ENCODE results near the gene GPAT3. TPM values are rescaled to one million over a fixed set of nuclear protein-coding genes. Genes with fewer than 3 reads are reported as not detected.

GPAT3 gene
- total RNA-seq, 1 experiment from 2014 or later = 0.30 TPM

DNA sequence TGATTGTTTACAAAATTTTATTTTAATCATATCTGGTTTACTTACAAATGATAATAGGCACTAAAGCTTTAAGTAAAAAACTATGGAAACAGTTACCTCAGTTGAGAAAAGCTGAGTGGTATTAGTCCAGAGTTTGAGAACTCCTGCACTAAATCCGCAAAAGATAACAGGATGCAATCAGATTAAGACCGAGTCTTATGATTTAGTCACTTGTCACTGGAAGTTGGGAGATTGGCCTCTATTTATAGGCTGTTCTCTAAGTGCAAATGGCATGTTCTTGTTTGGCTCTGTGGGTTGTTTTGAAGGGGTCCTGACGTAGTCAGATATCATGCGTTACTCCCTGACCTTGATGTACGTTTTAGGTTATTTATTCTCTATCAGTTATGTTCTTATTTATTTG is 6.3 kb downstream of the GPAT3 start:
- no peak overlapping the region for H3K27ac Mint-ChIP-seq (ENCODE audit: low read depth, unreplicated experiment)
- BruUV-seq (replicated peaks) = no TSS peak
- H3K27me3 Mint-ChIP-seq (ENCODE audit: insufficient read depth, unreplicated experiment) = peaks cover 16% of the 10 kb centered on the region
- no peaks in the 10 kb centered on the region for H3K36me3 Mint-ChIP-seq (ENCODE audit: insufficient read depth, unreplicated experiment)
- no peak for DNase-seq (ENCODE audit: unreplicated experiment)
- TF ChIP-seq, protein P1, sequence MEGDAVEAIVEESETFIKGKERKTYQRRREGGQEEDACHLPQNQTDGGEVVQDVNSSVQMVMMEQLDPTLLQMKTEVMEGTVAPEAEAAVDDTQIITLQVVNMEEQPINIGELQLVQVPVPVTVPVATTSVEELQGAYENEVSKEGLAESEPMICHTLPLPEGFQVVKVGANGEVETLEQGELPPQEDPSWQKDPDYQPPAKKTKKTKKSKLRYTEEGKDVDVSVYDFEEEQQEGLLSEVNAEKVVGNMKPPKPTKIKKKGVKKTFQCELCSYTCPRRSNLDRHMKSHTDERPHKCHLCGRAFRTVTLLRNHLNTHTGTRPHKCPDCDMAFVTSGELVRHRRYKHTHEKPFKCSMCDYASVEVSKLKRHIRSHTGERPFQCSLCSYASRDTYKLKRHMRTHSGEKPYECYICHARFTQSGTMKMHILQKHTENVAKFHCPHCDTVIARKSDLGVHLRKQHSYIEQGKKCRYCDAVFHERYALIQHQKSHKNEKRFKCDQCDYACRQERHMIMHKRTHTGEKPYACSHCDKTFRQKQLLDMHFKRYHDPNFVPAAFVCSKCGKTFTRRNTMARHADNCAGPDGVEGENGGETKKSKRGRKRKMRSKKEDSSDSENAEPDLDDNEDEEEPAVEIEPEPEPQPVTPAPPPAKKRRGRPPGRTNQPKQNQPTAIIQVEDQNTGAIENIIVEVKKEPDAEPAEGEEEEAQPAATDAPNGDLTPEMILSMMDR (IDR thresholded peaks at IDR 0.05; ENCODE audit: unreplicated experiment) = no peak
- no peaks in the 10 kb centered on the region for H3K4me1 Mint-ChIP-seq (ENCODE audit: insufficient read depth, unreplicated experiment)
- ChIA-PET CTCF (interaction anchor here (0.5 to 0.6 kb wide), 2 partner anchors 99 to 423 kb away, joined by 4 read pairs; no protein-coding TSS in a partner anchor), POLR2A (no interaction called here)
- no peaks in the 10 kb centered on the region for H3K9me3 Mint-ChIP-seq (ENCODE audit: unreplicated experiment)
- H3K4me3 Mint-ChIP-seq (ENCODE audit: unreplicated experiment) = no peak overlapping the region
- intact Hi-C loops (cut with micrococcal nuclease) = no loop called here

DNA sequence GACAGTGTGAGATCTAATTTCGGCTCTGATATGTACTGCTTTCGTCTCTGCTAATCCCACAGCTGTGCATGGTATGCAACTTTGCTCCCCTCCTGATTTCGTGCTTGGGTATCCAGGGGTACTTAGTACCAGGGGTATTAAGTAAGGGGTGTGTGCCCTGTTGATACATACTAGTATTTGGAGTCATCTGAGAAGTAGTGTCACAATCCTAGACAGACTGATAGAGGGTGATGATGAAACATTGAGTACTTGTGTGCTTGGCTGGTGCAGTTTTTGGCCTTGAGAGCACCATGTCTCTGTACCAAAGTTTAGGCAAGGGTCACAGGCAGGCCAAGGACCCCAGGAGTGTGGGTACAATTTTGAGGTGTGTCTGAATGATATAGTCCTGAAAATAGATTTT is 10.9 kb downstream of the GPAT3 start:
- intact Hi-C loops (cut with micrococcal nuclease) = no loop called here
- TF ChIP-seq, protein P1 (IDR thresholded peaks at IDR 0.05; ENCODE audit: unreplicated experiment) = no peak
- Mint-ChIP-seq H3K4me1 (ENCODE audit: insufficient read depth, unreplicated experiment) (no peaks in the 10 kb centered on the region), H3K27me3 (ENCODE audit: insufficient read depth, unreplicated experiment) (no peaks in the 10 kb centered on the region), H3K36me3 (ENCODE audit: insufficient read depth, unreplicated experiment) (no peaks in the 10 kb centered on the region), H3K27ac (ENCODE audit: low read depth, unreplicated experiment) (no peak overlapping the region), H3K9me3 (ENCODE audit: unreplicated experiment) (no peaks in the 10 kb centered on the region), H3K4me3 (ENCODE audit: unreplicated experiment) (no peak overlapping the region)
- DNase-seq (ENCODE audit: unreplicated experiment) = peak; percentile 30
- ChIA-PET POLR2A (no interaction called here), CTCF (no interaction called here)
- BruUV-seq (replicated peaks) = no TSS peak

DNA sequence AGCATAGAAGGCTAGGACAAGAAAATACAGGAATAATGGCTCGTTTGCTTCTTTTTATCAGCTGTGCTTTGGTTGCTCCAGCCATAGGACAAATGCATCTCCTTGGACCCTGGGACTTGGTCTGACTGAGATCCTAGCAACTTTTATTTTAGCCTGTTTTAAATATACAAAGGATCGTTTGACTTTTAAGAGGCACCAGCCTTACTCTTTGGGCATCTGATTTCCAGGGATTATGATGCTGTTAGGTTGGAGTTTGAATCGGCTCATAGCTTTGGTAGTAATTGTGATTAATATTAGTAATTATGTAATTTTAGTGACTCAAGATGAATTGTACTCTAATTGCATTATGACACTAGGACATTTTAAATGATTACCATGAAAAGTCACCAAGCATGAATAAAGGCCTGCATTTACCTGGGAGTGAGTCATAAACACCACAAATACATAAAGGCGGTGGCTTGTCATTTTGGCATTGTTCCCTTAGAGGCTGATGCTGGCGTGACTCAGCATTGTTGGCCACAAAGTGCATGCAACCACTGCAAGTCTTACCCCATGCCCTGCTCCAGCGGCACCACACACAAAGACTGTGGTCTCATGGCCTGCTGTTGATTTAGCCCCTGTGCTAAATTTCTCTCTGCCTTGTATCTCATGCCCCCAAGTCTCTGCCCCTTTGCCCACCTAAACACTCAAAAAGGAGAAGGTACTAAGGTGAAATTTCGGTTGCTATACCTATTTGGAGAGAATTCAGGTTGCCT is 12.4 kb downstream of the GPAT3 start:
- ChIA-PET POLR2A (interaction anchor here (1.3 kb wide), 1 partner anchor 12 kb away, joined by 5 read pairs; the partner anchor contains the start of gene GPAT3), CTCF (interaction anchor here (0.6 kb wide), 1 partner anchor 941 kb away, joined by 4 read pairs; no protein-coding TSS in a partner anchor)
- Mint-ChIP-seq H3K36me3 (ENCODE audit: insufficient read depth, unreplicated experiment) (no peaks in the 10 kb centered on the region), H3K27ac (ENCODE audit: low read depth, unreplicated experiment) (no peak overlapping the region), H3K27me3 (ENCODE audit: insufficient read depth, unreplicated experiment) (peaks cover 11% of the 10 kb centered on the region), H3K9me3 (ENCODE audit: unreplicated experiment) (no peaks in the 10 kb centered on the region), H3K4me1 (ENCODE audit: insufficient read depth, unreplicated experiment) (peaks cover 6% of the 10 kb centered on the region), H3K4me3 (ENCODE audit: unreplicated experiment) (no peak overlapping the region)
- intact Hi-C loops (cut with micrococcal nuclease) = no loop called here
- peak; percentile 97 for DNase-seq (ENCODE audit: unreplicated experiment)
- TF ChIP-seq, protein P1 (IDR thresholded peaks at IDR 0.05; ENCODE audit: unreplicated experiment) = no peak
- BruUV-seq (replicated peaks) = no TSS peak

DNA sequence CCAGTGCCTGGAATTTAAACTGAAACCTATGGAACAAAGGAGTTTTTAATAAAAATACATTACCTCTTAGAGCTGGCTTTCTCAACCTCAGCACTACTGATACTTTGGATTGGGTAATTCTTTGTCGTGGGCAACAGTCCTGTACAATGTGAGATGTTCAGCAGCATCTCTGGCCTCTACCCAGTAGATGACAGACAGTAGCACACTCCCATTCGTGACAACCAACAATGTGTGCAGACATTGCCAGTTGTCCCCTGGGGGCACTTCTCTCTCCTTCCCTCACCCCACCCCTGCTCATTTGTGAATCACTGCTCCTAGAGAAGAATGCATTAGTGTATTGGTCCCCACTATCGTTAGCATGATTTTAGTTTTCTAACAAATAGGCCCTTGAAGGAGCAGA is 16.2 kb downstream of the GPAT3 start:
- intact Hi-C loops (cut with micrococcal nuclease) = no loop called here

More for the DNA sequence above, 16.2 kb downstream of the GPAT3 start:
- no peak overlapping the region for H3K4me3 Mint-ChIP-seq (ENCODE audit: unreplicated experiment)
- peaks cover 13% of the 10 kb centered on the region for H3K27me3 Mint-ChIP-seq (ENCODE audit: insufficient read depth, unreplicated experiment)
- H3K4me1 Mint-ChIP-seq (ENCODE audit: insufficient read depth, unreplicated experiment) = peaks cover 6% of the 10 kb centered on the region
- H3K9me3 Mint-ChIP-seq (ENCODE audit: unreplicated experiment) = no peaks in the 10 kb centered on the region
- CTCF ChIA-PET = interaction anchor here (0.8 kb wide), 1 partner anchor 77 kb away, joined by 3 read pairs; no protein-coding TSS in a partner anchor
- peak; percentile 60 for DNase-seq (ENCODE audit: unreplicated experiment)
- H3K27ac Mint-ChIP-seq (ENCODE audit: low read depth, unreplicated experiment) = no peak overlapping the region
- no TSS peak for BruUV-seq (replicated peaks)
- TF ChIP-seq, protein P1 (IDR thresholded peaks at IDR 0.05; ENCODE audit: unreplicated experiment) = no peak
- H3K36me3 Mint-ChIP-seq (ENCODE audit: insufficient read depth, unreplicated experiment) = no peaks in the 10 kb centered on the region
- POLR2A ChIA-PET = interaction anchor here (1.1 kb wide), 1 partner anchor 61 kb away, joined by 4 read pairs; no protein-coding TSS in a partner anchor
